Chondrocyte (in vitro differentiated cells): Measurements from ENCODE around the gene FLACC1. TPM values are rescaled to one million over a fixed set of nuclear protein-coding genes. Genes with fewer than 3 reads are reported as not detected.

Experiments
- DNase-seq: peaks from one replicate; pipeline ENCODE4 v3.0.0; 2021; ENCODE audit warnings: mixed read lengths, low spot score
- H3K27ac Mint-ChIP-seq: one replicate; pipeline ENCODE4 v1.8.0; 2021; ENCODE audit warnings: mild to moderate bottlenecking, moderate library complexity, mixed read lengths; ENCODE audit not compliant: unreplicated experiment
- H3K27me3 Mint-ChIP-seq: 2 replicates; pipeline ENCODE4 v1.8.0; 2021; ENCODE audit warnings: low read depth, mixed read lengths
- H3K36me3 Mint-ChIP-seq: 2 replicates; pipeline ENCODE4 v1.8.0; 2021; ENCODE audit warnings: low read depth, mixed read lengths
- H3K4me1 Mint-ChIP-seq: 2 replicates; pipeline ENCODE4 v1.8.0; 2021; ENCODE audit warnings: low read depth, mild to moderate bottlenecking, mixed read lengths
- H3K4me3 Mint-ChIP-seq: one replicate; pipeline ENCODE4 v1.8.0; 2021; ENCODE audit warnings: mild to moderate bottlenecking, moderate library complexity, mixed read lengths; ENCODE audit not compliant: unreplicated experiment
- H3K9me3 Mint-ChIP-seq: 2 replicates; pipeline ENCODE4 v1.8.0; 2021; ENCODE audit warnings: low read depth, mixed read lengths
- total RNA-seq: library from RNA; stranded (reverse); gene quantifications from 3 replicates; pipeline ENCODE4 v1.2.1, GENCODE V29; 2021
- TF ChIP-seq, protein P1 (sequence below): fragments of 200-600 bp; sonication (generic); IDR thresholded peaks from 2 replicates; pipeline ENCODE4 v1.5.0; 2021; ENCODE audit warnings: antibody characterized with exemption, mild to moderate bottlenecking, moderate library complexity

Gene FLACC1
- total RNA-seq, 1 donor from 2014 or later: 1.4 TPM

DNA sequence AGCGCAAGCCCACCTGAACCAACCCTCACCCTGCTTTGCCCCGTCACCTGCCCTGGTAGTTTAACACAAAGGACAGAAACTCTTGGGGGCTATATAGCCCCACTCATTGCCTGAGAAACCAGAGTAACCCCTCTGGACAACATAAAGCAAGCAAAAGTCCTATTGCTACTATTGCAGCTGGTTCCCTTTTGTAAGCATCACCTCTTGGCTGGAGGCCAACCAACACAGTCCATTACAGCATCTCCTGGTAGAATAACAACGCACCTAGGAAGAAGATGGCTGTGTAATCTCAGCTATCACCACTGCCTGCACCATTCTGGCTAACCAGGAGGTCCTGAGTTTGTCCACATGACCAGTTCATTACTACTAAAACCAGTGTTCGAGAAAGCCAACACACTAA, 36.4 kb downstream of the FLACC1 start:
- peaks cover 41% of the 10 kb centered on the region for H3K9me3 Mint-ChIP-seq
- DNase-seq: no peak
- no peak overlapping the region for H3K4me3 Mint-ChIP-seq
- H3K36me3 Mint-ChIP-seq: peaks cover 20% of the 10 kb centered on the region
- TF ChIP-seq, protein P1, sequence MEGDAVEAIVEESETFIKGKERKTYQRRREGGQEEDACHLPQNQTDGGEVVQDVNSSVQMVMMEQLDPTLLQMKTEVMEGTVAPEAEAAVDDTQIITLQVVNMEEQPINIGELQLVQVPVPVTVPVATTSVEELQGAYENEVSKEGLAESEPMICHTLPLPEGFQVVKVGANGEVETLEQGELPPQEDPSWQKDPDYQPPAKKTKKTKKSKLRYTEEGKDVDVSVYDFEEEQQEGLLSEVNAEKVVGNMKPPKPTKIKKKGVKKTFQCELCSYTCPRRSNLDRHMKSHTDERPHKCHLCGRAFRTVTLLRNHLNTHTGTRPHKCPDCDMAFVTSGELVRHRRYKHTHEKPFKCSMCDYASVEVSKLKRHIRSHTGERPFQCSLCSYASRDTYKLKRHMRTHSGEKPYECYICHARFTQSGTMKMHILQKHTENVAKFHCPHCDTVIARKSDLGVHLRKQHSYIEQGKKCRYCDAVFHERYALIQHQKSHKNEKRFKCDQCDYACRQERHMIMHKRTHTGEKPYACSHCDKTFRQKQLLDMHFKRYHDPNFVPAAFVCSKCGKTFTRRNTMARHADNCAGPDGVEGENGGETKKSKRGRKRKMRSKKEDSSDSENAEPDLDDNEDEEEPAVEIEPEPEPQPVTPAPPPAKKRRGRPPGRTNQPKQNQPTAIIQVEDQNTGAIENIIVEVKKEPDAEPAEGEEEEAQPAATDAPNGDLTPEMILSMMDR: no peak
- no peaks in the 10 kb centered on the region for H3K4me1 Mint-ChIP-seq
- H3K27ac Mint-ChIP-seq: no peak overlapping the region
- H3K27me3 Mint-ChIP-seq: no peaks in the 10 kb centered on the region

DNA sequence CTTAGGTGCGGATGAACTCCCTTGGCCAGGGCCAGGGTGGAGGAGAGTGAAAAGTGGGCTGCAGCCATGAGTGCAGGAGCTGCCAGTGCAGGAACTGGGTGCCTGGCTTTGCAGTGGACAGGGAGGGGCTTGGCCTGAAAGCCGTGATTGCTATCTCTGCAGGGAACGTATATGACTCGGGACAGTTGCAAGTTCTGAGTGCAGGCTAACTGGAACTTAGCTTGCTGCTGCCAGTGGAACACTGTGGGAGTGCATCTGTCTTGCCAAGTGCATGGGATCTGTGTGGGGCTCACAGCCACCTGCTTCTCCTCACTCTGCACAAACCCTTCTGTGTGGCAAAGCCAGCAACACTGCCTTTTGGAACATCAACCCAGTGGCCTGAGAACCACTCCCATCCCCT, 36.9 kb downstream of the FLACC1 start:
- no peak for DNase-seq
- Mint-ChIP-seq H3K36me3 (peaks cover 20% of the 10 kb centered on the region), H3K4me3 (no peak overlapping the region), H3K9me3 (peaks cover 36% of the 10 kb centered on the region), H3K4me1 (no peaks in the 10 kb centered on the region), H3K27me3 (no peaks in the 10 kb centered on the region), H3K27ac (no peak overlapping the region)
- TF ChIP-seq, protein P1: no peak

DNA sequence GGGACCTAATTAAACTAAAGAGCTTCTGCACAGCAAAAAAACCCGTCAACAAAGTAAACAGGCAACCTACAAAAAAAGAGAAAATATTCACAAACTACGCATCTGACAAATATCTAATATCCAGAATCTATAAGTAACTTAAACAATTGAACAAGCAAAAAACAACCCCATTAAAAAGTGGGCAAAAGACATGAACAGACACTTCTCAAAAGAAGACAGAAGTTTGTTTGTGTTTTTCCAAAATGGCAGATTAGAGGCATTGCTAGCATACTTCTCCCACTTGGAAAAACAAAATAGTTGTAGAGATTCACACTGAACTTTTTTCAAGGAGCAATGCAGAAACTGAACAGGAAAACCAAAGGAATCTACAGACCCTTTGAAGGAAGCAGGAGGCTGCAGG, 37.6 kb downstream of the FLACC1 start:
- peaks cover 24% of the 10 kb centered on the region for H3K36me3 Mint-ChIP-seq
- no peaks in the 10 kb centered on the region for H3K27me3 Mint-ChIP-seq
- peaks cover 39% of the 10 kb centered on the region for H3K9me3 Mint-ChIP-seq
- TF ChIP-seq, protein P1: no peak
- no peak overlapping the region for H3K4me3 Mint-ChIP-seq
- H3K27ac Mint-ChIP-seq: no peak overlapping the region
- no peaks in the 10 kb centered on the region for H3K4me1 Mint-ChIP-seq
- no peak for DNase-seq

DNA sequence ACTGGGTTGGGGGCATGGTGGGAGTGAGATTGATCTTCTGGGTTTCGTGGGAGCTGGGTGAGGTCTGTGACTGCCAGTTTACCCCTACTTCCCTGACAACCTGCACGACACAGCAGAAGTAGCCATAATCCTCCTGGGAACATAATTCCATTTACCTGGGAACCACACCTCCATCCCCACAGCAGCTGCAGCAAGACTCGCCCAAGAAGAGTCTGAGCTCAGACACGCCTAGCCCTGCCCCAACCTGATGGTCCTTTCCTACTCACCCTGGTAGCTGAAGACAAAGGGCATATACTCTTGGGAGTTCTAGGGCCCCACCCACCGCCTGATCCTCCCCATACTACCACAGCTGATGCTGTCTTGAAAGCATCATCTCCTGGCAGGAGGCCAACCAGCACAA, 43.8 kb downstream of the FLACC1 start:
- H3K9me3 Mint-ChIP-seq: peaks cover 23% of the 10 kb centered on the region
- H3K27ac Mint-ChIP-seq: no peak overlapping the region
- H3K4me1 Mint-ChIP-seq: no peaks in the 10 kb centered on the region
- no peaks in the 10 kb centered on the region for H3K27me3 Mint-ChIP-seq
- TF ChIP-seq, protein P1: no peak
- no peak overlapping the region for H3K4me3 Mint-ChIP-seq
- H3K36me3 Mint-ChIP-seq: peaks cover 21% of the 10 kb centered on the region
- DNase-seq: no peak

DNA sequence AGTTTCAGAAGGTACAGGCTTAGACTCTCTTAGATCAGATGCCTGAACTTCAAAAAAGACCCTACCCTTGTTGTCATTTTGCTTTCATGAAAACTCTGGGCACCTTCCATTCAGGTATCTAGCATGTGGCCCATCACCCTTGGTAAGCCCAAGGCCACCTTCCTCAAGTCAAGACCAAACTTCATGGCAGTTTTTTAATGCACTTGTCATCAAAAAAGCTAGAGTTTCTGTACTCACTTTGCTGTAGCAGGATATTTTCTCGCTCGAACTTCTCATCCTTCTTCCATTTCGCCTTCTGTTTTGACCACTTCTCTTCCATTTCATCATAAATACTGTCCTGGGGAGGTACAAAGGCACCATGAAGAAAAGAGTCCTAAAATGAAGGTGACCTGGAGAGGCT, 48.2 kb downstream of the FLACC1 start:
- Mint-ChIP-seq H3K4me1 (no peaks in the 10 kb centered on the region), H3K9me3 (peaks cover 19% of the 10 kb centered on the region), H3K27me3 (no peaks in the 10 kb centered on the region), H3K36me3 (peaks cover 19% of the 10 kb centered on the region), H3K27ac (no peak overlapping the region), H3K4me3 (no peak overlapping the region)
- TF ChIP-seq, protein P1: no peak
- no peak for DNase-seq
